ENCODE results near the gene UBE2A.

DNA sequence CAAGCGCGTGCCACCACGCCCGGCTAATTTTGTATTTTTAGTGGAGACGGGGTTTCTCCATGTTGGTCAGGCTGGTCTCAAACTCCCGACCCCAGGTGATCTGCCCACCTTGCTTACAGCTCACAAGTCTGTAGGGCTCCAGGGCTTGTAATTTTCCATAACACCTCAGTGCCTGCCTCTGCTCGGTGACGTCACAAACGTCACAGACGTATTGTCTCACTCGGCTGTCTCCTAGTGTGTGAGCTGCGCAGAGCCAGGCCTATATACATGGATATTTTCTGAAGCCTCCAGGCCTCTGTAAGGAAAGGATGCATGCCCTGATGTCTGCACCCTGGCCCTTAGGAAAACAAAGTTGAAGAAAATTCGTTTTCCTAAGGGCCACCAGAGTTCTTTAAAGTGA lies 40.4 kb downstream of the UBE2A start:
- TF ChIP-seq CTCF (IDR thresholded peaks at IDR 0.05): no peak
- TF ChIP-seq POLR2A (IDR thresholded peaks at IDR 0.05): no peak

Data from uterus (tissue), 2 donors.